ENCODE data around the gene ZBTB24. TPM values are rescaled to one million over a fixed set of nuclear protein-coding genes. Genes with fewer than 3 reads are reported as not detected.
A peak's percentile ranks its signal among the peaks of the same experiment; 100 is the strongest.

The ZBTB24 gene
- total and polyA plus RNA-seq, 4 donors: 2.0 to 8.3 (median 5.0) TPM

DNA sequence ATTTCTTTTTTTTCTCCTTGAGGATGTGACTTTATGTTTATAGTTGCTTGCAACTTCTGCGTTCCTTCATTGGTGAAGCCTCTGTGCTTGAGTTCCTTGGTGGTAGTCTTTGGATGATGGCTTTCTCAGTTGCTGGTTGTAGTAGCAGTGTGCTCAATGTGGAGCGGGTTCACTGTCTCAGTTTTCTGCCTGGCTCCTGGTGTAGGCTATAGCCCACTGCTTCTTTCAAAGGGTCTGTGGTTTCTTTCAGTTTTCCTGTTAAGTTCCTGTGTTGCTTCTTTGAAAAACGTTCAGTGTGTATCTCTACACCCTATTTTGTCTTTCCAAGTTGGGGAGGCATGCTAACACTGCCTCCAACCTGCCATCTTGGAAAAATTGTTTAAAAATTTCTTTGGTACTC is 33.9 kb upstream of the ZBTB24 start:
- no peak for ATAC-seq (ENCODE audit: low FRiP score)
- H3K27me3 ChIP-seq (ENCODE audit: control insufficient read depth in 1 of 2, insufficient read depth in 2 of 2, low read length in 1 of 2): no peaks in the 10 kb centered on the region
- intact Hi-C loops (cut with DNase I): no loop called here
- DNase-seq: no peak
- no peaks in the 10 kb centered on the region for H3K36me3 ChIP-seq (ENCODE audit: control insufficient read depth in 1 of 2, insufficient read depth in 2 of 2, low read length in 1 of 2)
- H3K27ac ChIP-seq (ENCODE audit: low read depth in 1 of 2, low read length in 2 of 2): no peak overlapping the region
- H3K9me3 ChIP-seq (ENCODE audit: control insufficient read depth, low read length): no peaks in the 10 kb centered on the region
- WGBS, 2 donors: 75 to 81% methylated on average over 3 of the region's 3 CpGs
- H3K4me1 ChIP-seq (ENCODE audit: control insufficient read depth in 1 of 2, insufficient read depth in 2 of 2, low read length in 2 of 2): peaks cover 0 to under 1% of the 10 kb centered on the region in 2 donors
- no peak overlapping the region for H3K4me3 ChIP-seq (ENCODE audit: low read length in 2 of 2)

GRCh38 chr6:109515781-109516409 is 32.9 kb upstream of the ZBTB24 start:
- intact Hi-C loops (cut with DNase I): no loop called here
- 68 to 69% methylated on average over 6 of the region's 6 CpGs for WGBS, 2 donors
- Histone ChIP-seq H3K9me3 (ENCODE audit: control insufficient read depth, low read length) (no peaks in the 10 kb centered on the region), H3K4me1 (ENCODE audit: control insufficient read depth in 1 of 2, insufficient read depth in 2 of 2, low read length in 2 of 2) (peaks cover 0 to 2% of the 10 kb centered on the region in 2 donors), H3K27ac (ENCODE audit: low read depth in 1 of 2, low read length in 2 of 2) (no peak overlapping the region), H3K27me3 (ENCODE audit: control insufficient read depth in 1 of 2, insufficient read depth in 2 of 2, low read length in 1 of 2) (no peaks in the 10 kb centered on the region), H3K36me3 (ENCODE audit: control insufficient read depth in 1 of 2, insufficient read depth in 2 of 2, low read length in 1 of 2) (no peaks in the 10 kb centered on the region), H3K4me3 (ENCODE audit: low read length in 2 of 2) (no peak overlapping the region)
- DNase-seq (no peak), ATAC-seq (ENCODE audit: low FRiP score) (no peak)

GRCh38 chr6:109514946-109515345 is 31.9 kb upstream of the ZBTB24 start:
- no peaks in the 10 kb centered on the region for H3K27me3 ChIP-seq (ENCODE audit: control insufficient read depth in 1 of 2, insufficient read depth in 2 of 2, low read length in 1 of 2)
- H3K4me3 ChIP-seq (ENCODE audit: low read length in 2 of 2): no peak overlapping the region
- intact Hi-C loops (cut with DNase I): no loop called here
- peaks cover 0 to 2% of the 10 kb centered on the region in 2 donors for H3K4me1 ChIP-seq (ENCODE audit: control insufficient read depth in 1 of 2, insufficient read depth in 2 of 2, low read length in 2 of 2)
- no peak for ATAC-seq (ENCODE audit: low FRiP score)
- H3K9me3 ChIP-seq (ENCODE audit: control insufficient read depth, low read length): no peaks in the 10 kb centered on the region
- DNase-seq: no peak
- H3K27ac ChIP-seq (ENCODE audit: low read depth in 1 of 2, low read length in 2 of 2): no peak overlapping the region
- 78 to 85% methylated on average over 3 of the region's 3 CpGs for whole genome bisulfite sequencing, 2 donors
- H3K36me3 ChIP-seq (ENCODE audit: control insufficient read depth in 1 of 2, insufficient read depth in 2 of 2, low read length in 1 of 2): no peaks in the 10 kb centered on the region

- Histone ChIP-seq H3K4me3 (ENCODE audit: low read length in 2 of 2) (no peak overlapping the region), H3K9me3 (ENCODE audit: control insufficient read depth, low read length) (no peaks in the 10 kb centered on the region), H3K27ac (ENCODE audit: low read depth in 1 of 2, low read length in 2 of 2) (no peak overlapping the region), H3K4me1 (ENCODE audit: control insufficient read depth in 1 of 2, insufficient read depth in 2 of 2, low read length in 2 of 2) (peaks cover 0 to 2% of the 10 kb centered on the region in 2 donors), H3K36me3 (ENCODE audit: control insufficient read depth in 1 of 2, insufficient read depth in 2 of 2, low read length in 1 of 2) (no peaks in the 10 kb centered on the region), H3K27me3 (ENCODE audit: control insufficient read depth in 1 of 2, insufficient read depth in 2 of 2, low read length in 1 of 2) (no peaks in the 10 kb centered on the region)
- no peak for ATAC-seq (ENCODE audit: low FRiP score)
- intact Hi-C loops (cut with DNase I): no loop called here
- 61 to 76% methylated on average over 2 of the region's 2 CpGs for WGBS, 2 donors
- DNase-seq: no peak
These were observed 30.6 kb upstream of the ZBTB24 start for GRCh38 chr6:109513571-109514071.

GRCh38 chr6:109512271-109512817 is 29.3 kb upstream of the ZBTB24 start:
- intact Hi-C loops (cut with DNase I): no loop called here
- DNase-seq (no peak), ATAC-seq (ENCODE audit: low FRiP score) (peak; percentile 33)
- Histone ChIP-seq H3K36me3 (ENCODE audit: control insufficient read depth in 1 of 2, insufficient read depth in 2 of 2, low read length in 1 of 2) (no peaks in the 10 kb centered on the region), H3K27ac (ENCODE audit: low read depth in 1 of 2, low read length in 2 of 2) (no peak overlapping the region), H3K9me3 (ENCODE audit: control insufficient read depth, low read length) (no peaks in the 10 kb centered on the region), H3K4me1 (ENCODE audit: control insufficient read depth in 1 of 2, insufficient read depth in 2 of 2, low read length in 2 of 2) (peaks cover 0 to 2% of the 10 kb centered on the region in 2 donors), H3K27me3 (ENCODE audit: control insufficient read depth in 1 of 2, insufficient read depth in 2 of 2, low read length in 1 of 2) (no peaks in the 10 kb centered on the region), H3K4me3 (ENCODE audit: low read length in 2 of 2) (no peak overlapping the region)
- 5 to 11% methylated on average over 2 of the region's 2 CpGs for WGBS, 2 donors

- Histone ChIP-seq H3K27me3 (ENCODE audit: control insufficient read depth in 1 of 2, insufficient read depth in 2 of 2, low read length in 1 of 2) (no peaks in the 10 kb centered on the region), H3K27ac (ENCODE audit: low read depth in 1 of 2, low read length in 2 of 2) (no peak overlapping the region), H3K4me1 (ENCODE audit: control insufficient read depth in 1 of 2, insufficient read depth in 2 of 2, low read length in 2 of 2) (peaks cover 0 to 2% of the 10 kb centered on the region in 2 donors), H3K9me3 (ENCODE audit: control insufficient read depth, low read length) (no peaks in the 10 kb centered on the region), H3K4me3 (ENCODE audit: low read length in 2 of 2) (no peak overlapping the region), H3K36me3 (ENCODE audit: control insufficient read depth in 1 of 2, insufficient read depth in 2 of 2, low read length in 1 of 2) (no peaks in the 10 kb centered on the region)
- WGBS, 2 donors: 62 to 70% methylated on average over 2 of the region's 2 CpGs
- intact Hi-C loops (cut with DNase I): no loop called here
- ATAC-seq (ENCODE audit: low FRiP score) (no peak), DNase-seq (no peak)
These were observed 28.8 kb upstream of the ZBTB24 start for GRCh38 chr6:109511832-109512231.

- Histone ChIP-seq H3K4me3 (ENCODE audit: low read length in 2 of 2) (no peak overlapping the region), H3K27ac (ENCODE audit: low read depth in 1 of 2, low read length in 2 of 2) (no peak overlapping the region), H3K27me3 (ENCODE audit: control insufficient read depth in 1 of 2, insufficient read depth in 2 of 2, low read length in 1 of 2) (no peaks in the 10 kb centered on the region), H3K36me3 (ENCODE audit: control insufficient read depth in 1 of 2, insufficient read depth in 2 of 2, low read length in 1 of 2) (no peaks in the 10 kb centered on the region), H3K9me3 (ENCODE audit: control insufficient read depth, low read length) (no peaks in the 10 kb centered on the region), H3K4me1 (ENCODE audit: control insufficient read depth in 1 of 2, insufficient read depth in 2 of 2, low read length in 2 of 2) (peaks cover 0 to 2% of the 10 kb centered on the region in 2 donors)
- DNase-seq (no peak), ATAC-seq (ENCODE audit: low FRiP score) (no peak)
- intact Hi-C loops (cut with DNase I): no loop called here
- 94 to 97% methylated on average over 1 of the region's 1 CpG for WGBS, 2 donors
These were observed 27.3 kb upstream of the ZBTB24 start for GRCh38 chr6:109510358-109510757.

- Histone ChIP-seq H3K27me3 (ENCODE audit: control insufficient read depth in 1 of 2, insufficient read depth in 2 of 2, low read length in 1 of 2) (no peaks in the 10 kb centered on the region), H3K4me1 (ENCODE audit: control insufficient read depth in 1 of 2, insufficient read depth in 2 of 2, low read length in 2 of 2) (peaks cover 0 to 2% of the 10 kb centered on the region in 2 donors), H3K9me3 (ENCODE audit: control insufficient read depth, low read length) (no peaks in the 10 kb centered on the region), H3K36me3 (ENCODE audit: control insufficient read depth in 1 of 2, insufficient read depth in 2 of 2, low read length in 1 of 2) (no peaks in the 10 kb centered on the region), H3K27ac (ENCODE audit: low read depth in 1 of 2, low read length in 2 of 2) (no peak overlapping the region), H3K4me3 (ENCODE audit: low read length in 2 of 2) (no peak overlapping the region)
- ATAC-seq (ENCODE audit: low FRiP score): no peak
- intact Hi-C loops (cut with DNase I): no loop called here
- no peak for DNase-seq
- 89% methylated on average over 4 of the region's 4 CpGs for WGBS, 2 donors
These were observed 25.3 kb upstream of the ZBTB24 start for GRCh38 chr6:109508166-109508860.
